Measurements from ENCODE around the gene VMP1. TPM values are rescaled to one million over a fixed set of nuclear protein-coding genes. Genes with fewer than 3 reads are reported as not detected.

VMP1 gene
- total and polyA plus RNA-seq, 2 of the 13 experiments (the other 11 are each of a cell fraction or from before 2014, with no cell fraction given) = 186 to 271 TPM

DNA sequence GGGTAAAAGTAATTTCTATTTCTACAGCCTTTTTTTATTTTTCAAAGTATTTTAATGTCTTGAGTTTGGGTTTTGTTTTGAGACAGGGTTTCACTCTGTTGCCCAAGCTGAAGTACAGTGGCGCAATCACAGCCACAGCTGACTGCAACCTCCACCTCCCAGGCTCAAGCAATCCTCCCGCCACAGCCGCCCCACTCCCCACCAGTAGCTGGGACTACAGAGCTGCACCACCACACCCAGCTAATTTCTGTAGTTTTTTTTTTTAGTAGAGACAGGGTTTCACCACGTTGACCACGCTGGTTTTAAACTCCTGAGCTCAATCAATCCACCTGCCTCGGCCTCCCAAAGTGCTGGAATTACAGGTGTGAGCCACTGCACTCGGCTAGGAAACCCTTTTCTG is 141.3 kb downstream of the VMP1 start (continued):
- TF ChIP-seq, protein P1, sequence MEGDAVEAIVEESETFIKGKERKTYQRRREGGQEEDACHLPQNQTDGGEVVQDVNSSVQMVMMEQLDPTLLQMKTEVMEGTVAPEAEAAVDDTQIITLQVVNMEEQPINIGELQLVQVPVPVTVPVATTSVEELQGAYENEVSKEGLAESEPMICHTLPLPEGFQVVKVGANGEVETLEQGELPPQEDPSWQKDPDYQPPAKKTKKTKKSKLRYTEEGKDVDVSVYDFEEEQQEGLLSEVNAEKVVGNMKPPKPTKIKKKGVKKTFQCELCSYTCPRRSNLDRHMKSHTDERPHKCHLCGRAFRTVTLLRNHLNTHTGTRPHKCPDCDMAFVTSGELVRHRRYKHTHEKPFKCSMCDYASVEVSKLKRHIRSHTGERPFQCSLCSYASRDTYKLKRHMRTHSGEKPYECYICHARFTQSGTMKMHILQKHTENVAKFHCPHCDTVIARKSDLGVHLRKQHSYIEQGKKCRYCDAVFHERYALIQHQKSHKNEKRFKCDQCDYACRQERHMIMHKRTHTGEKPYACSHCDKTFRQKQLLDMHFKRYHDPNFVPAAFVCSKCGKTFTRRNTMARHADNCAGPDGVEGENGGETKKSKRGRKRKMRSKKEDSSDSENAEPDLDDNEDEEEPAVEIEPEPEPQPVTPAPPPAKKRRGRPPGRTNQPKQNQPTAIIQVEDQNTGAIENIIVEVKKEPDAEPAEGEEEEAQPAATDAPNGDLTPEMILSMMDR (CRISPR knock-in tag; IDR thresholded peaks at IDR 0.05) = 0 out of 2 replicates have a peak, but pooled peaks have one; percentile 12
- TF ChIP-seq ZNF235 (CRISPR knock-in tag; IDR thresholded peaks at IDR 0.05; ENCODE audit: borderline replicate concordance) = no peak
- TF ChIP-seq, protein P2, sequence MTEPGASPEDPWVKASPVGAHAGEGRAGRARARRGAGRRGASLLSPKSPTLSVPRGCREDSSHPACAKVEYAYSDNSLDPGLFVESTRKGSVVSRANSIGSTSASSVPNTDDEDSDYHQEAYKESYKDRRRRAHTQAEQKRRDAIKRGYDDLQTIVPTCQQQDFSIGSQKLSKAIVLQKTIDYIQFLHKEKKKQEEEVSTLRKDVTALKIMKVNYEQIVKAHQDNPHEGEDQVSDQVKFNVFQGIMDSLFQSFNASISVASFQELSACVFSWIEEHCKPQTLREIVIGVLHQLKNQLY (CRISPR knock-in tag; IDR thresholded peaks at IDR 0.05) = no peak
- 0 out of 2 replicates have a peak, but pooled peaks have one; percentile 43 for TF ChIP-seq RELA (CRISPR knock-in tag; IDR thresholded peaks at IDR 0.05)
- TF ChIP-seq, protein P3, sequence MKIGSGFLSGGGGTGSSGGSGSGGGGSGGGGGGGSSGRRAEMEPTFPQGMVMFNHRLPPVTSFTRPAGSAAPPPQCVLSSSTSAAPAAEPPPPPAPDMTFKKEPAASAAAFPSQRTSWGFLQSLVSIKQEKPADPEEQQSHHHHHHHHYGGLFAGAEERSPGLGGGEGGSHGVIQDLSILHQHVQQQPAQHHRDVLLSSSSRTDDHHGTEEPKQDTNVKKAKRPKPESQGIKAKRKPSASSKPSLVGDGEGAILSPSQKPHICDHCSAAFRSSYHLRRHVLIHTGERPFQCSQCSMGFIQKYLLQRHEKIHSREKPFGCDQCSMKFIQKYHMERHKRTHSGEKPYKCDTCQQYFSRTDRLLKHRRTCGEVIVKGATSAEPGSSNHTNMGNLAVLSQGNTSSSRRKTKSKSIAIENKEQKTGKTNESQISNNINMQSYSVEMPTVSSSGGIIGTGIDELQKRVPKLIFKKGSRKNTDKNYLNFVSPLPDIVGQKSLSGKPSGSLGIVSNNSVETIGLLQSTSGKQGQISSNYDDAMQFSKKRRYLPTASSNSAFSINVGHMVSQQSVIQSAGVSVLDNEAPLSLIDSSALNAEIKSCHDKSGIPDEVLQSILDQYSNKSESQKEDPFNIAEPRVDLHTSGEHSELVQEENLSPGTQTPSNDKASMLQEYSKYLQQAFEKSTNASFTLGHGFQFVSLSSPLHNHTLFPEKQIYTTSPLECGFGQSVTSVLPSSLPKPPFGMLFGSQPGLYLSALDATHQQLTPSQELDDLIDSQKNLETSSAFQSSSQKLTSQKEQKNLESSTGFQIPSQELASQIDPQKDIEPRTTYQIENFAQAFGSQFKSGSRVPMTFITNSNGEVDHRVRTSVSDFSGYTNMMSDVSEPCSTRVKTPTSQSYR (CRISPR knock-in tag; IDR thresholded peaks at IDR 0.05; ENCODE audit: borderline replicate concordance) = peak; percentile 69; the same call in 1 of the 2 replicates
- no peak for TF ChIP-seq MEIS2 (CRISPR knock-in tag; IDR thresholded peaks at IDR 0.05)
- TF ChIP-seq ELF1 (CRISPR knock-in tag; IDR thresholded peaks at IDR 0.05) = no peak
- TF ChIP-seq, protein P4, sequence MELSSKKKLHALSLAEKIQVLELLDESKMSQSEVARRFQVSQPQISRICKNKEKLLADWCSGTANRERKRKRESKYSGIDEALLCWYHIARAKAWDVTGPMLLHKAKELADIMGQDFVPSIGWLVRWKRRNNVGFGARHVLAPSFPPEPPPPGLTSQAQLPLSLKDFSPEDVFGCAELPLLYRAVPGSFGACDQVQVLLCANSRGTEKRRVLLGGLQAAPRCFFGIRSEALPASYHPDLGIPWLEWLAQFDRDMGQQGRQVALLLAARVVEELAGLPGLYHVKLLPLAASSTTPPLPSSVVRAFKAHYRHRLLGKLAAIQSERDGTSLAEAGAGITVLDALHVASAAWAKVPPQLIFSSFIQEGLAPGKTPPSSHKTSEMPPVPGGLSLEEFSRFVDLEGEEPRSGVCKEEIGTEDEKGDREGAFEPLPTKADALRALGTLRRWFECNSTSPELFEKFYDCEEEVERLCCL (CRISPR knock-in tag; IDR thresholded peaks at IDR 0.05; ENCODE audit: borderline replicate concordance) = no peak
- no peak for TF ChIP-seq ZNF605 (CRISPR knock-in tag; IDR thresholded peaks at IDR 0.05)
- TF ChIP-seq HOXA3 (CRISPR knock-in tag; IDR thresholded peaks at IDR 0.05) = peak; percentile 64
- no peak for TF ChIP-seq FOSL1 (CRISPR knock-in tag; IDR thresholded peaks at IDR 0.05; ENCODE audit: borderline replicate concordance)
- TF ChIP-seq DNMT3B (CRISPR knock-in tag; conservative IDR thresholded peaks at IDR 0.05) = no peak
- TF ChIP-seq TP53 (CRISPR knock-in tag; conservative IDR thresholded peaks at IDR 0.05) = no peak
- no peak for TF ChIP-seq CHD4 (IDR thresholded peaks at IDR 0.05; ENCODE audit: borderline replicate concordance, low read length)
- TF ChIP-seq MEF2D (CRISPR knock-in tag; IDR thresholded peaks at IDR 0.05) = no peak
- TF ChIP-seq BHLHE40 (IDR thresholded peaks at IDR 0.05; ENCODE audit: low read length) = no peak
- TF ChIP-seq ZNF20 (CRISPR knock-in tag; IDR thresholded peaks at IDR 0.05) = no peak
- TF ChIP-seq, protein P5, sequence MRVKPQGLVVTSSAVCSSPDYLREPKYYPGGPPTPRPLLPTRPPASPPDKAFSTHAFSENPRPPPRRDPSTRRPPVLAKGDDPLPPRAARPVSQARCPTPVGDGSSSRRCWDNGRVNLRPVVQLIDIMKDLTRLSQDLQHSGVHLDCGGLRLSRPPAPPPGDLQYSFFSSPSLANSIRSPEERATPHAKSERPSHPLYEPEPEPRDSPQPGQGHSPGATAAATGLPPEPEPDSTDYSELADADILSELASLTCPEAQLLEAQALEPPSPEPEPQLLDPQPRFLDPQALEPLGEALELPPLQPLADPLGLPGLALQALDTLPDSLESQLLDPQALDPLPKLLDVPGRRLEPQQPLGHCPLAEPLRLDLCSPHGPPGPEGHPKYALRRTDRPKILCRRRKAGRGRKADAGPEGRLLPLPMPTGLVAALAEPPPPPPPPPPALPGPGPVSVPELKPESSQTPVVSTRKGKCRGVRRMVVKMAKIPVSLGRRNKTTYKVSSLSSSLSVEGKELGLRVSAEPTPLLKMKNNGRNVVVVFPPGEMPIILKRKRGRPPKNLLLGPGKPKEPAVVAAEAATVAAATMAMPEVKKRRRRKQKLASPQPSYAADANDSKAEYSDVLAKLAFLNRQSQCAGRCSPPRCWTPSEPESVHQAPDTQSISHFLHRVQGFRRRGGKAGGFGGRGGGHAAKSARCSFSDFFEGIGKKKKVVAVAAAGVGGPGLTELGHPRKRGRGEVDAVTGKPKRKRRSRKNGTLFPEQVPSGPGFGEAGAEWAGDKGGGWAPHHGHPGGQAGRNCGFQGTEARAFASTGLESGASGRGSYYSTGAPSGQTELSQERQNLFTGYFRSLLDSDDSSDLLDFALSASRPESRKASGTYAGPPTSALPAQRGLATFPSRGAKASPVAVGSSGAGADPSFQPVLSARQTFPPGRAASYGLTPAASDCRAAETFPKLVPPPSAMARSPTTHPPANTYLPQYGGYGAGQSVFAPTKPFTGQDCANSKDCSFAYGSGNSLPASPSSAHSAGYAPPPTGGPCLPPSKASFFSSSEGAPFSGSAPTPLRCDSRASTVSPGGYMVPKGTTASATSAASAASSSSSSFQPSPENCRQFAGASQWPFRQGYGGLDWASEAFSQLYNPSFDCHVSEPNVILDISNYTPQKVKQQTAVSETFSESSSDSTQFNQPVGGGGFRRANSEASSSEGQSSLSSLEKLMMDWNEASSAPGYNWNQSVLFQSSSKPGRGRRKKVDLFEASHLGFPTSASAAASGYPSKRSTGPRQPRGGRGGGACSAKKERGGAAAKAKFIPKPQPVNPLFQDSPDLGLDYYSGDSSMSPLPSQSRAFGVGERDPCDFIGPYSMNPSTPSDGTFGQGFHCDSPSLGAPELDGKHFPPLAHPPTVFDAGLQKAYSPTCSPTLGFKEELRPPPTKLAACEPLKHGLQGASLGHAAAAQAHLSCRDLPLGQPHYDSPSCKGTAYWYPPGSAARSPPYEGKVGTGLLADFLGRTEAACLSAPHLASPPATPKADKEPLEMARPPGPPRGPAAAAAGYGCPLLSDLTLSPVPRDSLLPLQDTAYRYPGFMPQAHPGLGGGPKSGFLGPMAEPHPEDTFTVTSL (CRISPR knock-in tag; IDR thresholded peaks at IDR 0.05; ENCODE audit: borderline replicate concordance) = no peak
- TF ChIP-seq PCBP1 (IDR thresholded peaks at IDR 0.05; ENCODE audit: borderline replicate concordance, low read depth, low read length) = no peak
